HG03139 (cell line): ENCODE results near the gene RAD51B.

Source experiments
- ATAC-seq: cut with Tn5 transposase; IDR thresholded peaks from one replicate; pipeline ENCODE4 v1.9.1; 2021; ENCODE audit not compliant: unreplicated experiment

Gene RAD51B

GRCh38 chr14:68668028-68668427 is 848.4 kb downstream of the RAD51B start:
- ATAC-seq = no peak

GRCh38 chr14:68668531-68668930 is 849.0 kb downstream of the RAD51B start:
- ATAC-seq = no peak

DNA sequence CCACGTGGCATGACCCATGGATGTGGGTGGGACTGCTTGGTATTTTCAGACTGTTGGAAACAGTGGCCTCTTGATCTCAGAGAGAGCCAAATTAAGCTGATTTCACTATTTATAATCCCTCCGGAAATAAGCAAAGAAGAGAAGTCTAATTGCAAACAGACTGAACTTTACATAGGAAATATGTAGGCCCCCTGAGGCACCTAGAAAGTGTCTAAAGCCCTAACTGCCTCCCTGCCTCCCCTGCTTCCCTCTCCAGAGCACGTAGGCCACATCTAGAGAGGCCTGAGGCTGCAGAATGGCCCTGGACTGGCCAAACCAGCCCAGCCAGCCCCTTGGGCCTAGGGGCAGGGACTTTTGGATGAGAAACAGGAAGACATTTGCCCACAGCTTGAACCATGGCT is 849.5 kb downstream of the RAD51B start:
- ATAC-seq = no peak

DNA sequence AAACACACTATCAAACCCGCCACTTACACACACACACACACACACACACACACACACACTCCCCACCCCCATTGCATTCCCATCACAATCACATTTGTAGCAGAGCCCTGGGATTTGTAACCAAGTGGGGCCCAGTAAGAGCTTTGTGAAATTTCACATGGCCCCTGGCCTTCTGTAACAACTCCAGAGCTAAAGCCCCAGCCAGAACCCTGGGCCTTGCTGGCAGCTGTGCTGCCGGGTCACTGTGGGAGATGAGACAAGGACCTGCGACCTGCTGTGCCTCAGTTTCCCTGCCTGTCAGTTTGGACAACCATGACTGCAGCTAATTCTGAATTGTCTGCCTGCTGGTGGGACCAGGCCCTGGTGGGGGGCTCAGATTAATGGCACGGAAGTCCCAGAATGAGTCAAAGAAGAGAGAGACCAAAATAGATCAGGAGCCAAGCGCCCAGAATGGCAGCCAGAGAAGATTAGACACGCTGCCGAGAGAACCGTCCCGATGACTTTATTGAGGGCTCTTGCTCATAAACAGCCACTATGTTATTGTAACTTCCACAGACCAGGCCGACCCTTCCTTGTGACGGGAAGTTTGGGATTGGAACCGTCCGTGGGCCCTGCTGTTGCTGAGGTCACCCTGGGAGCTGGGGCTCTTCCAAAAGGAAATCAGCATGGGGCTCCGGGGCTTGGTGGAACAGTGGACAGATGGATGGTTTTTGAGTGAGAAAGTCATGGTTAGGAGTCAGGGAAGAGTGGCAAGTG is 850.2 kb downstream of the RAD51B start:
- ATAC-seq = no peak

DNA sequence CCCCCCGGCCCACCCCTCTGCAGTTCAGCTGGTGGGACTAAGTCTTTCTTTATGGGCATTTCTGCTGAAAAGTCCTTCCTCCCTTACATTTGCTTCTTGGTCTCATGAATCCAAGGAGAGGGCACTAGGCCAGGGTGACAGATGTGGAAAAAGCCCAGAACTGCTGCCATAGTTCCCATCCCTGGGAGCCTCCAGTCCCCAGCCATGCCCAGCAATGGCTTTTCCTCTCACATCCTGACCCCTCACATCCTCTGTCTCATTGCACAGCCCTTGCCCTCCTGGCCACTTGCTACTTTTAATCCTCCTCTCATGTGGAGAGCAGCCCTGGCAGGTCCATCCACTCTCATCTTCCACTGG is 850.8 kb downstream of the RAD51B start:
- no peak for ATAC-seq

- ATAC-seq = no peak
Observed at GRCh38 chr14:68671909-68672308, 852.3 kb downstream of the RAD51B start.

DNA sequence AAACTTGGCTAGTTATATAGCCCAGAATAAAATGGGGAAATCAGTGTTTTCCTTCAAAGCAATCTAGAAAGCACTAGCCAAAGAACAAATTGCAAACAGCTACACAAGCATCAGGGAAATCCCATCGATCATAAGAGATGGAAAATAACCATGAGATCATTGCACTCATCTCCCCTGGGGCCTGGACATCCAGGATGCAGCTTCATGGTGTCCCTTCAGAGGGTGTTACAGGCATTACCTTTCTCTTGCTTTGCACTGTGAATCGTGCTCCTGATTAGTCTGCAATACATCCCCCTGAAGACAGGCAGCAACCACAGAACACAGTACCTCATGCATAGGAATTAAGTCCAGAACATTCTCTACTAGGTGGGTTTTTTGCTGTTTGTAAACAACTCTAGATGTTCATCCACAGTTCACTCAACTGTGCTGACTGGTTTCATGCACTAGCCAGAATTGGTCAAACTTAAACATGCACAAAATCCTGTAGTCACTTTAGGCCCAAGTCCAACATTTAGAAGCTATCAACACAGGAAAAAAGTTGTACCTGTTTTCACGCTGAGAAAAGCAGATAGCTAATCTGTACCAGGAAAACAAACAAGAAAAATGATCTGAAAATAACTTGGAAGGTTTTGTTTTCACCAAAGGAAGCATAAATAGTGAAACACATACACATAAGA is 853.2 kb downstream of the RAD51B start:
- ATAC-seq = no peak

DNA sequence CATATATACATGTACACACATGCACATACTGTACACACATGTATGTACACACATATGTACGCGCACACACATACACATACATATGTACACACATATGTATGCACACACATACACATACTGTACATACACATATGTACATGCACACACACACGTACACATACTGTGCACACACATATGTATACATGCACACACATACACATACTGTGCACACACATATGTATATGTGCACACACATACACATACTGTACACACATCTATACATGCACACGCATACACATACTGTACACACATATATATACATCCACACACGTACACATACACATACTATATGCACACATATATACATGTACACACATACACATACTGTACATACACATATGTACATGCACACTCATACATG is 853.9 kb downstream of the RAD51B start:
- no peak for ATAC-seq

- ATAC-seq = no peak
Observed at GRCh38 chr14:68674538-68675232, 855.1 kb downstream of the RAD51B start.

DNA sequence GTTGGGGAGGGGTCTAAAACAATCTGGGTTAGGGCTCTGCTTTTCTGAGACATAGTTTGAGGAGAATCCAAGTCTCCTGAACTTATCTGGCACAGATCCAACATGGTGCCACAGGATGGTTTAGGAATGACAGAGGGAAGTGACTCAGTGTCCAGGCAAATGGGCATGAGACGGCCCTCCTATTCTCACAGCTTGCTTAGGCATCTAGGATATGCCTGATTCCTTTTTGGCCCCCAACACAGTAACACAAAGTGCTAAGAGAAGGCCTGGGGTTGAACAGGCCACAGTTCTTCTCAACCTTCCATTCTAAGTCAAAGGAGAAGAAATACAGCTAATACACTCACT is 855.6 kb downstream of the RAD51B start:
- no peak for ATAC-seq

GRCh38 chr14:68676511-68676943 is 856.9 kb downstream of the RAD51B start:
- no peak for ATAC-seq

- ATAC-seq = no peak
Observed at GRCh38 chr14:68677476-68677875, 857.9 kb downstream of the RAD51B start.

GRCh38 chr14:68677901-68678300 is 858.3 kb downstream of the RAD51B start:
- no peak for ATAC-seq

DNA sequence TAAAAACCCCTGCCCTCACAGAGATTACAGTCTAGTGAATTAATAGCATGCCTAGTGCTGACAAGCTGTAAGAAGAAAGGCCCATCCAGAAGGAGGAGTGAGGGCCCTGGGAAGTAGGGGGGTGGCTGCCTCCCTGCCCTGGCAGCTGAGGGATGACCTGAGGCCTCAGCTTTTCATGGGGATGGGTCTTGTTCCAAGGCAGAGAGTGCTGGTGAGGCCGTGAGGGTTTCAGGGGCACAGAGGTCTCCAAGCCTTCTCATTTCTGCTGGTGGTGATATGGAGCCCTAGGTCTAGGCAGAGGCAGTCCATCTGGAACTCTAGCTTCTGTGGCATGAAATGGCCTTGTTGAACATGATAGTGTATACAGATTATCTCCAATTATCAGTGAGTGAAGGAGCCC is 858.9 kb downstream of the RAD51B start:
- ATAC-seq = no peak

DNA sequence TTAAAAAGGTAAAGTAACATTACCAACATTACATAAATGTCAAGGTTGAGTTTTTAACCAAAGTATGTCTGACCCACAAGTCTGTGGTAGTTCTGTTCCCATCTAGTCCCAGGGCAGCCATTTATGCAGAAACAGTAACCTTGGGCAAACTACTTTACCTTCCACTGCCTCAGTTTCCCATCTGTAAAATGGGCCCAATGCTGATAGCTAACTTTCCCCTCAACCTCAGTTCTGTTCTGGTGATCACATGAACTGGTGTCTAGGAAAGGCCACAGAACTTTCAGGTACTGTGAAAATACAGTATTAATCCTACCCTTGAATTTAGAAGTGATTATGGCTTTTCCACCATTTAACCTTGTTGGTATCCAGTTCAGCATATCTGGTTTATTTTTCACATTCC is 859.7 kb downstream of the RAD51B start:
- no peak for ATAC-seq

DNA sequence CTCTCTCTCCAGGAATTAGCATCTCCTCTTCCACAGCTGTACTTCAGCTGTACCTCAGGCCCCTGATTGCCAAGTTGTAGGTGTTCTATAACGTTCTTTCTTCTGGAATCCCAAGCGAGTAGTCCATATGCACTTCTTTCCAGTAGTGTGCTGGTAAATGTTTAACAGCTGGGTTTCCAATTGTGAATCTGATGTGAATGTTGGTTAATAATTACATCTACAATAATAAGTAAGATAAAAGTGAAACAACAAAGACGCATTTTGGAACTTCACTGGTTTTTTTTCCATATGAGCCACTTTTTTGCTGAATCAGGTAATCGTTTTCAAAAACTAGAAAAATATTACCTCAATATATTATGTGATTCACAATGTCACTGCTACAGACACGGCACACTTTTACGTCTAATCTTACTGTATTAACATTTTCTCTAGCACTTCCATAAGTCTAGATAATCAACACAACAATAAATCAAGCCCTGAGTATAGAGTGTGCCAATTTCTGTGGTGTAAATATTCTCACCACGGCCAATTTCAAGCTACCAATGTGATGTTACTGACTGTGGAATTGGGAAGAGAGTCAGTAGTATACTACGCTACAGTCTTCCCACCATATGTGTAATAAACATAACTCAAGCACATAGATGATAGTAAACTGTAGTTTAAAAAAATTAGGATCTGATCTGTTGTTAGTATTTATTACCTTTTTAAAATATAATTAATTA is 860.3 kb downstream of the RAD51B start:
- ATAC-seq = no peak

- ATAC-seq = no peak
Observed at GRCh38 chr14:68680541-68681051, 861.0 kb downstream of the RAD51B start.

- no peak for ATAC-seq
Observed at GRCh38 chr14:68681256-68682011, 861.9 kb downstream of the RAD51B start.

DNA sequence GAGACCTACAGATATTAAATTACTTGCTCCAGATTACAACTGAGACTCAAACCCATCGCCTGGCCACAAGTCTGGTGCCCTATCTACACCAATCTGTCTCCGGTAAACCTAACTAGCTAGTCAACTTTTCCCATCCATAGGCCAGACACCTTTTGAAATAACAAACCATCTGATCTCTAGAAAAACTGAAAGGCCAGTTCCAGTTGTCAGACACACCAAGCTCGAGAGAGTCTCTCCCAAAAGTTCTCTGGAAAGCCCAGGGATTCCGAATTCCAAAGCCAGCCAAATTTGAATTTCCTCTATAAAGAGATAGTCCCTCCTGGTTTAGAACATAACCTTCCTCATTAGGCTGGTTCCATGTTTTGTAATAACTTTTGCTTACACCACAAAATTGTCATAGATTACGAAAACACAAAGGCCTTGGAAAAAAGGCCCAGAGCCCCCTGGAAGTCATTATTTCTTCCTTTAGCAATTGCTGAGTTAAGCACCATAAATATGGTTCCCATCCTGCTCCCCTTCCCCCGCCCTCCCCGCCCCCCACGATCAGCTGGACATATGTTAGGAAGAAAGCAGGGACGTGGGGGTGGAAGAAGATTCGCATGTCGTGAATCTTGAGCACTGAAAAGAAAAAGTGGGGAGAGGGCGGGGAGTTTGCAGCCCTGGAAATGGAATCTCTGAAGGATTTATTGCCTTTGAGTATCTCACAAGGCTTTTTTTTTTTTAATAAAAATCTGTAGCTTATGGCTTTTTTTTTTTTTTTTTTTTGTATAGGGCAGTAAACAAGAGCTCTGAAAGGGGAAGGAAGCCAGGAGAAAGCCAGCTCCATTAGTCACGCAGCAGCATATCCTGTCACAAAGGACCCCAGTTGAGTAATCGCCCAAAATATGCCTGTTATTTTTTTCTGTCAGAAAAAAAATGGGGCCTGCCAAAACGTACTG is 862.9 kb downstream of the RAD51B start:
- no peak for ATAC-seq

GRCh38 chr14:68683326-68683725 is 863.7 kb downstream of the RAD51B start:
- no peak for ATAC-seq
